T-helper 1 cell treated with Interleukin-12 subunit alpha and Interleukin-12 subunit beta and Interleukin-4 antibody, amounts not matched to agents 30 μg/mL and 1 μg/mL, for 36 hours (primary cell): ENCODE measurements around the gene ZNF574.

ENCODE experiments used
- H3K27ac Mint-ChIP-seq: one replicate; pipeline ENCODE4 v1.8.0; 2021; ENCODE audit warnings: mild to moderate bottlenecking, mixed read lengths
- H3K27me3 Mint-ChIP-seq: one replicate; pipeline ENCODE4 v1.8.0; 2021; ENCODE audit warnings: low read depth, mixed read lengths
- H3K36me3 Mint-ChIP-seq: one replicate; pipeline ENCODE4 v1.8.0; 2021; ENCODE audit warnings: low read depth, mixed read lengths
- H3K4me1 Mint-ChIP-seq: one replicate; pipeline ENCODE4 v1.8.0; 2021; ENCODE audit warnings: low read depth, mixed read lengths
- H3K4me3 Mint-ChIP-seq: one replicate; pipeline ENCODE4 v1.8.0; 2021; ENCODE audit warnings: mild to moderate bottlenecking, moderate library complexity, mixed read lengths
- H3K9me3 Mint-ChIP-seq: one replicate; pipeline ENCODE4 v1.8.0; 2021; ENCODE audit warnings: mixed read lengths

The ZNF574 gene

GRCh38 chr19:42048992-42049391 lies 27.0 kb upstream of the ZNF574 start:
- H3K27me3 Mint-ChIP-seq: peaks cover 5% of the 10 kb centered on the region
- no peaks in the 10 kb centered on the region for H3K9me3 Mint-ChIP-seq
- H3K4me1 Mint-ChIP-seq: peaks cover 16% of the 10 kb centered on the region
- H3K36me3 Mint-ChIP-seq: no peaks in the 10 kb centered on the region
- H3K27ac Mint-ChIP-seq: peak overlapping the region; percentile 8
- peak overlapping the region; percentile 36 for H3K4me3 Mint-ChIP-seq

- H3K9me3 Mint-ChIP-seq: no peaks in the 10 kb centered on the region
- H3K27ac Mint-ChIP-seq: peak overlapping the region; percentile 63
- peaks cover 5% of the 10 kb centered on the region for H3K27me3 Mint-ChIP-seq
- H3K36me3 Mint-ChIP-seq: no peaks in the 10 kb centered on the region
- H3K4me1 Mint-ChIP-seq: peaks cover 16% of the 10 kb centered on the region
- no peak overlapping the region for H3K4me3 Mint-ChIP-seq
Observed at GRCh38 chr19:42051166-42052115, 24.5 kb upstream of the ZNF574 start.

DNA sequence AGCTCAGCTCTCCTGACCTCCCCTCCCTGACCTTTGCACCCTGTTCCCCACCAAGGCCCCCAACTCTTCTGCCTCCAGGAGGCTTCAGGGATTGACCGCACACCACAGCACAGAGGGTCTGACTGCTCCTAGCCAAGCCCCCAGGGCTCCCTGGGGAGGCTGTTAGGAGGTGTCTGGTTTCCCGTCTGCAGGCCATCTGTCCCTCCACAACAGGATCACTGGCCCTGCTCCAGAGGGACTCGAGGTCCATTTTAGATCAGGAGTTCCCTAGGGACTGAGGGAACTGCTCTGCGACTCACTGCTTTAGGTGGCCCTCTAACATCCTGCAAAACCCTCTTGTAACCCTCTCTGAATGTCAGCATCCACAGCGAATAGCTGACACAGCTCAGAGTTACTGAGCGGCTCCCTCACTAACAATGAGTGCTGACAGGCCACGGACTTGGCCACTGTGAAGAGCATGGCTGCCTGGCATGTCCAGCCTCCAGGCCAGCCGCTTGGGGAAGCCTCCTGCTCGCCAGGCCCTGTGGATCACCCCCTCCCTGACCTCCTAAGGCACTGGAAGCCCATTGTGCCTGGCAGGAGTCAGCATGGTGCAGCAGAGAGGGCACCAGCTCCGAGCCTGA lies 23.6 kb upstream of the ZNF574 start:
- Mint-ChIP-seq H3K27ac (no peak overlapping the region), H3K4me3 (no peak overlapping the region), H3K36me3 (no peaks in the 10 kb centered on the region), H3K27me3 (peaks cover 2% of the 10 kb centered on the region), H3K4me1 (peaks cover 16% of the 10 kb centered on the region), H3K9me3 (no peaks in the 10 kb centered on the region)

GRCh38 chr19:42053037-42053935 lies 22.7 kb upstream of the ZNF574 start:
- H3K36me3 Mint-ChIP-seq: no peaks in the 10 kb centered on the region
- no peak overlapping the region for H3K27ac Mint-ChIP-seq
- no peak overlapping the region for H3K4me3 Mint-ChIP-seq
- no peaks in the 10 kb centered on the region for H3K9me3 Mint-ChIP-seq
- H3K4me1 Mint-ChIP-seq: peaks cover 16% of the 10 kb centered on the region
- no peaks in the 10 kb centered on the region for H3K27me3 Mint-ChIP-seq

DNA sequence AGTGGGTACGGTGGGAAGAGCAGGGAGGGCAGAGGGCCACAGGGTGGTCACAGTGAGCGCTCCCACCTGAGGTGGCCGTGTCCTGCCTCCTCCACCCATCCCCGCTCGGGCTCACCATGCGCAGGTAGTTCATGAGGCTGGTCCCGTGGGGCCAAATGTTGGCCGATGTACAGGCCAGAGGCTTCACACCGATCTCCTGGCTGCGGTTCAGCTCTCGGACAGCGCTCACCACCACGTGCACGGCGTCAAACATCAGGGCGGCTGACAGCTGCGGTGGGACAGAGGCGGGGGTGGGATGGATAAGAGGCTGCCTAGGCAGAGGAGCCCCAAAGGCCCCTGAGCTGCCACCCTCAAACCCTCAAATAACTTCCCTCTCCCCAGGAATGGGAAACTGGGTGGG lies 21.8 kb upstream of the ZNF574 start:
- Mint-ChIP-seq H3K27ac (no peak overlapping the region), H3K27me3 (no peaks in the 10 kb centered on the region), H3K4me3 (no peak overlapping the region), H3K36me3 (no peaks in the 10 kb centered on the region), H3K9me3 (no peaks in the 10 kb centered on the region), H3K4me1 (peaks cover 12% of the 10 kb centered on the region)

DNA sequence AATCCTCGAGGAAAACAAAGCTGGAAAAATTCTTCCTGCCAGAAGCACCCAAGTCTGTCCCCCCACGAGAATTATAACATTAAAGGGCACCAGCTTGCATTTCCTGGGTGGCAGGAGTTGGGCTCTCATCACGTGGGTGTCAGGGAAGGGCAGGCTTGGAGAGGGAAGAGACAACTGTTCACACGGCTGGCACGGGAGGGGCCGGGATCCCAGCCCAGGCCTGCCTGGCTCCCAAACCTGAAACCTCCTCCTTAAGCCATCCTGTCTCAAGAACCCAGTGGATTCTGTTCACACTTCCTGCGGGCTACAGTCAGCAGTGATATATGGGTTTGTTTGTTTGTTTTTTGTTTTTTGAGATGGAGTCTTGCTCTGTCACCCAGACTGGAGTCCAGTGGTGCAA lies 18.1 kb upstream of the ZNF574 start:
- Mint-ChIP-seq H3K27ac (no peak overlapping the region), H3K9me3 (no peaks in the 10 kb centered on the region), H3K36me3 (no peaks in the 10 kb centered on the region), H3K4me1 (no peaks in the 10 kb centered on the region), H3K4me3 (no peak overlapping the region), H3K27me3 (no peaks in the 10 kb centered on the region)

GRCh38 chr19:42059196-42059595 lies 16.8 kb upstream of the ZNF574 start:
- no peaks in the 10 kb centered on the region for H3K4me1 Mint-ChIP-seq
- no peak overlapping the region for H3K27ac Mint-ChIP-seq
- H3K9me3 Mint-ChIP-seq: no peaks in the 10 kb centered on the region
- no peaks in the 10 kb centered on the region for H3K36me3 Mint-ChIP-seq
- H3K4me3 Mint-ChIP-seq: no peak overlapping the region
- H3K27me3 Mint-ChIP-seq: no peaks in the 10 kb centered on the region

DNA sequence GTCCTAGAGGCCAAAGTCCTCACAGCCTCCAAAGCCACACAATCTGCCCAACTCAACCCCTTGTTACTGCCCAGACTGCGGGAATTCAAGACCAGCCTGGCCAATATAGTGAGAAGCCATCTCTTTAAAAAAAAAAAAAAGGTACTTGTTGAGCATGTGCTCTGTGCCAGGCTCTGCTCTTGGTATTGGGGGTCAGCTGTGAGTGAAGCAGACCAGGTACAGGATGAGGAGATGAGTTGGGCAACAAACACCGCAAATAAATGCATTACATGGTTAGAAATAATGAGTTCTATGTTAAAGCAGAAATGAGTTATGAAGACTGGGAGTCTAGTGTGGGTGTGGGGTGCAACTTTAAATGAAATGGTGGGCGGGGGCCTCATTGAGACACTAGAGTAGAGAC lies 15.8 kb upstream of the ZNF574 start:
- no peak overlapping the region for H3K4me3 Mint-ChIP-seq

DNA sequence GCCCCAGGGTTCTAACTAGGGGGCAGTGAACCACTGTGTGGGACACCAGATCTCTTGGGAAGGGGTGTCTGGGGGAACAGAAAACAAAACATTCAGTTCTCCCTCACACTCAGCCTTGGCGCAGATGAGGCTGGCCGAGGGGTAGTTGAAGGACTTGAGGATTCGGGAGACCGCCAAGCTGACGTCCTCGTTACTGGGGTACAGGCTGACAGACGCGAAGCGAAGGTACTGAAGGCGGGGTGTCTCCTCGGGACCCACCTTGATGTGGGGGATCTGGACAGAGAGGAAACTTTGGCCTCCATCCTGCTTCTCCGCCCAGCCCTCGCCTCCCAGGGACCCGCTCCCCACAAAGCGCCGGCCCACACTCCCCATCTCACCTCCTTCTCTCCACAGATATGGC lies 13.6 kb upstream of the ZNF574 start:
- Mint-ChIP-seq H3K36me3 (no peaks in the 10 kb centered on the region), H3K4me1 (no peaks in the 10 kb centered on the region), H3K4me3 (no peak overlapping the region), H3K27ac (no peak overlapping the region), H3K27me3 (no peaks in the 10 kb centered on the region), H3K9me3 (no peaks in the 10 kb centered on the region)

More for the DNA sequence above, 15.8 kb upstream of the ZNF574 start:
- Mint-ChIP-seq H3K9me3 (no peaks in the 10 kb centered on the region), H3K27me3 (no peaks in the 10 kb centered on the region), H3K27ac (no peak overlapping the region), H3K4me1 (no peaks in the 10 kb centered on the region), H3K36me3 (no peaks in the 10 kb centered on the region)

GRCh38 chr19:42064432-42064831 lies 11.5 kb upstream of the ZNF574 start:
- no peaks in the 10 kb centered on the region for H3K27me3 Mint-ChIP-seq
- no peak overlapping the region for H3K4me3 Mint-ChIP-seq
- H3K9me3 Mint-ChIP-seq: no peaks in the 10 kb centered on the region
- H3K27ac Mint-ChIP-seq: no peak overlapping the region
- H3K4me1 Mint-ChIP-seq: no peaks in the 10 kb centered on the region
- no peaks in the 10 kb centered on the region for H3K36me3 Mint-ChIP-seq

DNA sequence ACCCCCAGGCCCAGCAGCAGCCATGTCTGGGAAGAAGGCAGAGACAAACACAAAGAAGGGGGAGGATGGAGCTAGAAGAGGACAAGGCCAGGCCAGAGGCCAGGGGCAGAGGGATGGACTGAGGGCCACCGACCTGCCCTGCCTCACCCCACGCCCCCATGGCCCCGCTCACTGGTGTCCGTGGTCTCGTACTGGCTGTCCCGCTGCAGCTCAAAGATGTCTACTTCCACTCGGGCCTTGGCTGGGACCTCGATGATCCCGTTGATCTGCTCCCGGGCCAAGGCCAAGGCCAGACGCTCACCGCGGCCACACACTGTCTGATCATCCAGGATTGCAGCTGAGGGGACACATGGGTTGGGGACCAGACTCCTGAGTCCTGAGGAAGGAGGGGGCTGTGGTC lies 10.9 kb upstream of the ZNF574 start:
- Mint-ChIP-seq H3K36me3 (no peaks in the 10 kb centered on the region), H3K27me3 (no peaks in the 10 kb centered on the region), H3K4me3 (no peak overlapping the region), H3K9me3 (no peaks in the 10 kb centered on the region), H3K4me1 (no peaks in the 10 kb centered on the region), H3K27ac (no peak overlapping the region)

DNA sequence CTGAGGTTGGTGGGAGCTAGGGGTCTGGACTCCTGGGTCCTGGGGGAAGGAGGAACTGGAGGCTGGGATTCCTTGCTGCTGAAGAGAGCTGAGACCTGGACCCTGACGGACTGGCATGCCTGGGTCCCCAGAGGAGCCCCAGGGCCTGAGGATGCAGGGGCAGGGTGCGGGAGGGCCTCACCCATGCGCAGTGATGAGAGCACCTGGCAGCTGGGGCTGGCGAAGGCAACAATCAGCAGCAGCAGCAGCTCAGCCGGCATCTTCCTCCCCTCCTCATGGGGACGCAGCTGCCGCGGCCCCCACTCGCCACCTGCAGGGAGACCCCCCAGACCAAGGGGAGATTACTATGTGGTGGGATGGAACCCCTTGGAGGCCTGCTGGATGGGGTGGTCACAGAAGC lies 10.5 kb upstream of the ZNF574 start:
- H3K9me3 Mint-ChIP-seq: no peaks in the 10 kb centered on the region
- H3K4me3 Mint-ChIP-seq: no peak overlapping the region
- H3K4me1 Mint-ChIP-seq: peaks cover 2% of the 10 kb centered on the region
- H3K36me3 Mint-ChIP-seq: no peaks in the 10 kb centered on the region
- H3K27me3 Mint-ChIP-seq: peaks cover 3% of the 10 kb centered on the region
- H3K27ac Mint-ChIP-seq: no peak overlapping the region

GRCh38 chr19:42066075-42066754 lies 9.8 kb upstream of the ZNF574 start:
- H3K4me3 Mint-ChIP-seq: no peak overlapping the region
- H3K36me3 Mint-ChIP-seq: no peaks in the 10 kb centered on the region
- H3K27ac Mint-ChIP-seq: no peak overlapping the region
- H3K4me1 Mint-ChIP-seq: peaks cover 4% of the 10 kb centered on the region
- no peaks in the 10 kb centered on the region for H3K9me3 Mint-ChIP-seq
- peaks cover 7% of the 10 kb centered on the region for H3K27me3 Mint-ChIP-seq

DNA sequence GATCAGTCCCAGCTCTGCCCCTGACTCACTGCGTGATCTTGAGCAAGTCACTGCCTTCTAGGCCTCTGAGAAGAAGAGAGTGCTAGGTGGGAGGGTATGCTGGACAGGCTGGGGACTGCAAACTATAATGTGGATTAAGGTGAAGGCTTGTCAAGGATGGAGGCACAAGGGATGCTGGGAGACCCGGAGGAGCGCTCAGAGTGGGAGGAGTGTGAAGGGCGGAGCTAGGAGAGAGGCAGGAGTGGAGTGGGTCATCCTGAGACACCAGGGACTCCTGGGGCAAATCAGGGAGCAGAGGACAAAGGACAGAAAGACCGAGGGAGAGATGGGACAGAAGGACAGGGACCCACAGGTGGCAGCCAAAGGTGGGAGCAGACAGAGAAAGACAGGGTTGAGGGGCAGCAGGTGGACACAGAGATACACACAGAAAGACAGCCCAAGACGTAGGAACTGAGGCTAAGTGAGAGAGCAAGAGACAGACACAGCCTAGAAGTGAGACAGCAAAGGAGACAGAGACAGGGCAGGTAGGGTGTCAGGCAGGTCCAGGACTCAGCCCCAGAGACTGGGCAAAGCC lies 8.6 kb upstream of the ZNF574 start:
- peaks cover 7% of the 10 kb centered on the region for H3K27me3 Mint-ChIP-seq
- no peak overlapping the region for H3K4me3 Mint-ChIP-seq
- H3K36me3 Mint-ChIP-seq: no peaks in the 10 kb centered on the region
- H3K27ac Mint-ChIP-seq: no peak overlapping the region
- no peaks in the 10 kb centered on the region for H3K9me3 Mint-ChIP-seq
- H3K4me1 Mint-ChIP-seq: peaks cover 4% of the 10 kb centered on the region
